Vagina (tissue), 2 donors: ENCODE measurements around the gene ZNF575. TPM values are rescaled to one million over a fixed set of nuclear protein-coding genes. Genes with fewer than 3 reads are reported as not detected.

Experiments
- DNase-seq, 2 donors: peaks; one replicate each; pipeline ENCODE4 v3.0.0-alpha.2; 2017; ENCODE audit errors: extremely low spot score in 2 of 2
- H3K27ac ChIP-seq: fragments of 200-600 bp; sonication (generic); one replicate; pipeline ENCODE4 v1.5.1; 2019
- H3K27me3 ChIP-seq: fragments of 200-600 bp; sonication (generic); one replicate; pipeline ENCODE4 v1.5.1; 2019
- H3K36me3 ChIP-seq, 2 donors: fragments of 200-600 bp; sonication (generic); one replicate each; pipeline ENCODE4 v1.5.1; 2017 to 2019
- H3K4me1 ChIP-seq: fragments of 200-600 bp; sonication (generic); one replicate; pipeline ENCODE4 v1.5.1; 2019
- H3K4me3 ChIP-seq, 2 donors: fragments of 200-600 bp; sonication (generic); 1 replicate in 1 of 2; 2 replicates in 1 of 2; pipeline ENCODE4 v1.5.1; 2016 to 2019
- H3K9me3 ChIP-seq: fragments of 200-600 bp; sonication (generic); one replicate; pipeline ENCODE4 v1.5.1; 2019
- CTCF ChIP-seq, 3 experiments: fragments of 450-650 bp in 2 of 3; fragments of 200-600 bp in 1 of 3; sonication (generic) in 1 of 3; IDR thresholded peaks; one replicate each; pipeline ENCODE4 v1.5.1; 2017 to 2019; ENCODE audit warnings: antibody characterized with exemption in 3 of 3, mild to moderate bottlenecking in 2 of 3, moderate library complexity in 2 of 3
- POLR2A ChIP-seq, 2 donors: fragments of 450-650 bp; IDR thresholded peaks; one replicate each; pipeline ENCODE4 v1.6.1; 2017; ENCODE audit warnings: antibody characterized with exemption in 2 of 2, mild to moderate bottlenecking in 2 of 2, moderate library complexity in 2 of 2
- POLR2AphosphoS5 ChIP-seq, 2 donors: sonication (generic); formaldehyde crosslinking; IDR thresholded peaks; one replicate each; pipeline ENCODE4 v1.9.0; 2017; ENCODE audit warnings: antibody characterized with exemption in 2 of 2, mild to moderate bottlenecking in 2 of 2, low read depth in 1 of 2; ENCODE audit not compliant: insufficient read depth in 1 of 2
- intact Hi-C: fragments of 100-400 bp; cut with DNase I; formaldehyde crosslinking; loops from one replicate; pipeline ENCODE4 v1.15.1; 2023
- total RNA-seq: library from RNA; depleted of rRNA; stranded (reverse); fragments of >200 nt; gene quantifications from one replicate; pipeline ENCODE4 v1.2.3, GENCODE V29; 2016

Gene ZNF575
- total RNA-seq, 1 donor from 2014 or later: 2.9 TPM

- Histone ChIP-seq H3K9me3 (no peaks in the 10 kb centered on the region), H3K27me3 (no peaks in the 10 kb centered on the region), H3K27ac (no peak overlapping the region), H3K36me3 (peaks cover 0 to 3% of the 10 kb centered on the region in 2 donors), H3K4me3 (no peak overlapping the region), H3K4me1 (no peaks in the 10 kb centered on the region)
- intact Hi-C loops: no loop called here
- no peak for TF ChIP-seq POLR2AphosphoS5 (IDR thresholded peaks at IDR 0.05; ENCODE audit: insufficient read depth in 1 of 2, low read depth in 1 of 2)
- TF ChIP-seq POLR2A (IDR thresholded peaks at IDR 0.05): no peak
- no peak for TF ChIP-seq CTCF (IDR thresholded peaks at IDR 0.05)
- no peak for DNase-seq
These were observed 43.7 kb upstream of the ZNF575 start for GRCh38 chr19:43489310-43489709.

GRCh38 chr19:43489979-43490599 is 42.9 kb upstream of the ZNF575 start:
- Histone ChIP-seq H3K27ac (no peak overlapping the region), H3K4me3 (no peak overlapping the region), H3K4me1 (no peaks in the 10 kb centered on the region), H3K27me3 (no peaks in the 10 kb centered on the region), H3K36me3 (peaks cover 0 to 5% of the 10 kb centered on the region in 2 donors), H3K9me3 (no peaks in the 10 kb centered on the region)
- TF ChIP-seq POLR2A (IDR thresholded peaks at IDR 0.05) (no peak), CTCF (IDR thresholded peaks at IDR 0.05) (no peak), POLR2AphosphoS5 (IDR thresholded peaks at IDR 0.05; ENCODE audit: insufficient read depth in 1 of 2, low read depth in 1 of 2) (no peak)
- intact Hi-C loops: no loop called here
- no peak for DNase-seq

GRCh38 chr19:43490759-43491158 is 42.2 kb upstream of the ZNF575 start:
- DNase-seq: no peak
- Histone ChIP-seq H3K27me3 (no peaks in the 10 kb centered on the region), H3K4me3 (no peak overlapping the region), H3K4me1 (no peaks in the 10 kb centered on the region), H3K27ac (no peak overlapping the region), H3K9me3 (no peaks in the 10 kb centered on the region), H3K36me3 (peaks cover 0 to 12% of the 10 kb centered on the region in 2 donors)
- TF ChIP-seq CTCF (IDR thresholded peaks at IDR 0.05) (no peak), POLR2AphosphoS5 (IDR thresholded peaks at IDR 0.05; ENCODE audit: insufficient read depth in 1 of 2, low read depth in 1 of 2) (no peak), POLR2A (IDR thresholded peaks at IDR 0.05) (no peak)
- intact Hi-C loops: no loop called here

GRCh38 chr19:43495082-43495481 is 37.9 kb upstream of the ZNF575 start:
- H3K36me3 ChIP-seq: peaks cover 0 to 34% of the 10 kb centered on the region in 2 donors
- no peak for TF ChIP-seq POLR2A (IDR thresholded peaks at IDR 0.05)
- TF ChIP-seq CTCF (IDR thresholded peaks at IDR 0.05): no peak
- TF ChIP-seq POLR2AphosphoS5 (IDR thresholded peaks at IDR 0.05; ENCODE audit: insufficient read depth in 1 of 2, low read depth in 1 of 2): no peak

GRCh38 chr19:43496960-43497359 is 36.0 kb upstream of the ZNF575 start:
- Histone ChIP-seq H3K4me1 (peaks cover 13% of the 10 kb centered on the region), H3K9me3 (no peaks in the 10 kb centered on the region), H3K4me3 (no peak overlapping the region), H3K36me3 (peaks cover 0 to 31% of the 10 kb centered on the region in 2 donors), H3K27ac (no peak overlapping the region), H3K27me3 (no peaks in the 10 kb centered on the region)
- intact Hi-C loops: no loop called here
- DNase-seq: no peak
- TF ChIP-seq POLR2AphosphoS5 (IDR thresholded peaks at IDR 0.05; ENCODE audit: insufficient read depth in 1 of 2, low read depth in 1 of 2): no peak
- TF ChIP-seq CTCF (IDR thresholded peaks at IDR 0.05): no peak
- no peak for TF ChIP-seq POLR2A (IDR thresholded peaks at IDR 0.05)

More at GRCh38 chr19:43495082-43495481, 37.9 kb upstream of the ZNF575 start:
- H3K4me3 ChIP-seq: no peak overlapping the region
- H3K27ac ChIP-seq: no peak overlapping the region
- intact Hi-C loops: no loop called here
- no peaks in the 10 kb centered on the region for H3K27me3 ChIP-seq
- H3K4me1 ChIP-seq: peaks cover 6% of the 10 kb centered on the region
- no peaks in the 10 kb centered on the region for H3K9me3 ChIP-seq
- no peak for DNase-seq
